ENCODE measurements around the gene PAX1.

GRCh38 chr20:21707267-21707666 is 1.8 kb downstream of the PAX1 start:
- TF ChIP-seq YY1 (IDR thresholded peaks at IDR 0.05; ENCODE audit: insufficient read depth, insufficient read length): no peak
- TF ChIP-seq ZNF274 (IDR thresholded peaks at IDR 0.05; ENCODE audit: low read depth, low read length): no peak
- TF ChIP-seq SUZ12 (IDR thresholded peaks at IDR 0.05; ENCODE audit: extremely low read depth, insufficient read depth, insufficient read length): no peak
